Activated CD4-positive, alpha-beta T cell treated with anti-CD3 and anti-CD28 coated beads, Interleukin-2, Interleukin-6, amounts not matched to agents 100 ng/mL and 50 ng/mL, durations not matched to agents 16 hours and 8 hours (primary cell): Measurements from ENCODE around the gene BRS3.
A peak's percentile ranks its signal among the peaks of the same experiment; 100 is the strongest.
"Not testable (repeated sequence)": the region's sequence is repeated elsewhere in the genome, so short reads cannot be mapped to it uniquely, and the experiment has no call there.

Experiments used
- DNase-seq: peaks from one replicate; pipeline ENCODE4 v3.0.0-alpha.2; 2020

BRS3 gene

GRCh38 chrX:136487647-136488046 lies at the start of gene BRS3:
TSS of gene BRS3 (plus strand) at chrX:136487947. CDS start at chrX:136488115, 168 bp downstream.
- DNase-seq: no peak

GRCh38 chrX:136438192-136438591 lies 49.6 kb upstream of the BRS3 start:
- DNase-seq: no peak

- DNase-seq: not testable (repeated sequence)
Observed at GRCh38 chrX:136445674-136446073, 42.1 kb upstream of the BRS3 start.

GRCh38 chrX:136446208-136446607 lies 41.5 kb upstream of the BRS3 start:
- no peak for DNase-seq

- no peak for DNase-seq
Observed at GRCh38 chrX:136447308-136447707, 40.4 kb upstream of the BRS3 start.

- DNase-seq: no peak
Observed at GRCh38 chrX:136447968-136448367, 39.8 kb upstream of the BRS3 start.

GRCh38 chrX:136450050-136450830 lies 37.5 kb upstream of the BRS3 start:
- DNase-seq: no peak

GRCh38 chrX:136452614-136453013 lies 35.1 kb upstream of the BRS3 start:
- DNase-seq: no peak

GRCh38 chrX:136453114-136453513 lies 34.6 kb upstream of the BRS3 start:
- no peak for DNase-seq

- DNase-seq: no peak
Observed at GRCh38 chrX:136453771-136454170, 34.0 kb upstream of the BRS3 start.

- DNase-seq: no peak
Observed at GRCh38 chrX:136456133-136456532, 31.6 kb upstream of the BRS3 start.

- DNase-seq: no peak
Observed at GRCh38 chrX:136457303-136457917, 30.3 kb upstream of the BRS3 start.

- DNase-seq: no peak
Observed at GRCh38 chrX:136464589-136464988, 23.2 kb upstream of the BRS3 start.

GRCh38 chrX:136467303-136467702 lies 20.4 kb upstream of the BRS3 start:
- peak; percentile 4 for DNase-seq

- DNase-seq: no peak
Observed at GRCh38 chrX:136468391-136469103, 19.2 kb upstream of the BRS3 start.

GRCh38 chrX:136473663-136474062 lies 14.1 kb upstream of the BRS3 start:
- DNase-seq: no peak

GRCh38 chrX:136475236-136475635 lies 12.5 kb upstream of the BRS3 start:
- DNase-seq: no peak

GRCh38 chrX:136476501-136476900 lies 11.2 kb upstream of the BRS3 start:
- no peak for DNase-seq

- peak; percentile 11 for DNase-seq
Observed at GRCh38 chrX:136477026-136477425, 10.7 kb upstream of the BRS3 start.

- no peak for DNase-seq
Observed at GRCh38 chrX:136480383-136480782, 7.4 kb upstream of the BRS3 start.

GRCh38 chrX:136488706-136489105 lies 959 bp downstream of the BRS3 start:
- DNase-seq: no peak

GRCh38 chrX:136491832-136492231 lies 4.1 kb downstream of the BRS3 start:
- no peak for DNase-seq

GRCh38 chrX:136493011-136493410 lies 5.3 kb downstream of the BRS3 start:
- DNase-seq: no peak

GRCh38 chrX:136495043-136495442 lies 7.3 kb downstream of the BRS3 start:
- DNase-seq: no peak
